ENCODE results near the gene TRMT1.

The TRMT1 gene

GRCh38 chr19:13162724-13163608 lies 46.4 kb upstream of the TRMT1 start:
- Histone ChIP-seq H3K27me3 (ENCODE audit: insufficient read depth, insufficient read length) (no peaks in the 10 kb centered on the region), H3K36me3 (ENCODE audit: insufficient read depth, insufficient read length, low read length) (no peaks in the 10 kb centered on the region), H3K4me3 (ENCODE audit: insufficient read length, low read depth) (peak overlapping the region; percentile 57), H3K4me1 (ENCODE audit: insufficient read depth, insufficient read length) (peaks cover 17% of the 10 kb centered on the region), H3K9ac (ENCODE audit: insufficient read length, low read depth) (peak overlapping the region; percentile 97), H3K9me3 (ENCODE audit: insufficient read depth, low read length) (no peaks in the 10 kb centered on the region)
- peak; percentile 96 for DNase-seq (ENCODE audit: low read depth, low spot score)
- TF ChIP-seq ZNF274 (IDR thresholded peaks at IDR 0.05; ENCODE audit: low read depth, low read length) (no peak), YY1 (IDR thresholded peaks at IDR 0.05; ENCODE audit: insufficient read depth, insufficient read length) (no peak), SUZ12 (IDR thresholded peaks at IDR 0.05; ENCODE audit: extremely low read depth, insufficient read depth, insufficient read length) (no peak)

GRCh38 chr19:13160557-13160956 lies 44.0 kb upstream of the TRMT1 start:
- Histone ChIP-seq H3K9me3 (ENCODE audit: insufficient read depth, low read length) (no peaks in the 10 kb centered on the region), H3K27me3 (ENCODE audit: insufficient read depth, insufficient read length) (no peaks in the 10 kb centered on the region), H3K36me3 (ENCODE audit: insufficient read depth, insufficient read length, low read length) (no peaks in the 10 kb centered on the region), H3K4me1 (ENCODE audit: insufficient read depth, insufficient read length) (peaks cover 12% of the 10 kb centered on the region), H3K4me3 (ENCODE audit: insufficient read length, low read depth) (no peak overlapping the region), H3K9ac (ENCODE audit: insufficient read length, low read depth) (no peak overlapping the region)
- DNase-seq (ENCODE audit: low read depth, low spot score), result no peak
- TF ChIP-seq ZNF274 (IDR thresholded peaks at IDR 0.05; ENCODE audit: low read depth, low read length) (no peak), SUZ12 (IDR thresholded peaks at IDR 0.05; ENCODE audit: extremely low read depth, insufficient read depth, insufficient read length) (no peak), YY1 (IDR thresholded peaks at IDR 0.05; ENCODE audit: insufficient read depth, insufficient read length) (no peak)

DNA sequence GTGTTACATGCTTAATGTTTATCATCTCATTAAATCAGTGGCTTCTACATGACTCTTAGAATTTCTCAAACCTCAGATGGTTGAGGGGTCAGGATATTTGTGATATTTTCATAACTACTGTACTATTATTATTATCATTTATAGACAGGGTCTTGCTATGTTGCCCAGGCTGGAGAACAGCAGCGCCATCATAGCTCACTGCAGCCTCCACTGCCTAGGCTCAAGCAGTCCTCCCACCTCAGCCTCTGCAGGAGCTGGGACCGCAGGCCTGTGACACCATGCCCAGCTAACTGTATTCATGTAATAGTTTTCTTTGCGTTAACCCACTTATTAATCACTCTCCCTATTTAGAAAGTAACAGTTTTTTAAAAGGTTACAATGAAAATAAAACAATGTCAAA lies 43.2 kb upstream of the TRMT1 start:
- Histone ChIP-seq H3K27me3 (ENCODE audit: insufficient read depth, insufficient read length) (no peaks in the 10 kb centered on the region), H3K9me3 (ENCODE audit: insufficient read depth, low read length) (no peaks in the 10 kb centered on the region), H3K4me1 (ENCODE audit: insufficient read depth, insufficient read length) (peaks cover 7% of the 10 kb centered on the region), H3K9ac (ENCODE audit: insufficient read length, low read depth) (no peak overlapping the region), H3K36me3 (ENCODE audit: insufficient read depth, insufficient read length, low read length) (no peaks in the 10 kb centered on the region), H3K4me3 (ENCODE audit: insufficient read length, low read depth) (no peak overlapping the region)
- DNase-seq (ENCODE audit: low read depth, low spot score), result no peak
- TF ChIP-seq YY1 (IDR thresholded peaks at IDR 0.05; ENCODE audit: insufficient read depth, insufficient read length), result no peak
- TF ChIP-seq ZNF274 (IDR thresholded peaks at IDR 0.05; ENCODE audit: low read depth, low read length), result no peak
- TF ChIP-seq SUZ12 (IDR thresholded peaks at IDR 0.05; ENCODE audit: extremely low read depth, insufficient read depth, insufficient read length), result no peak

- no peak for TF ChIP-seq SUZ12 (IDR thresholded peaks at IDR 0.05; ENCODE audit: extremely low read depth, insufficient read depth, insufficient read length)
- no peak for TF ChIP-seq YY1 (IDR thresholded peaks at IDR 0.05; ENCODE audit: insufficient read depth, insufficient read length)
- no peak for TF ChIP-seq ZNF274 (IDR thresholded peaks at IDR 0.05; ENCODE audit: low read depth, low read length)
- Histone ChIP-seq H3K9me3 (ENCODE audit: insufficient read depth, low read length) (no peaks in the 10 kb centered on the region), H3K4me3 (ENCODE audit: insufficient read length, low read depth) (peak overlapping the region; percentile 98), H3K36me3 (ENCODE audit: insufficient read depth, insufficient read length, low read length) (peaks cover 16% of the 10 kb centered on the region), H3K9ac (ENCODE audit: insufficient read length, low read depth) (peak overlapping the region; percentile 100), H3K4me1 (ENCODE audit: insufficient read depth, insufficient read length) (peaks cover 4% of the 10 kb centered on the region), H3K27me3 (ENCODE audit: insufficient read depth, insufficient read length) (no peaks in the 10 kb centered on the region)
- peak; percentile 71 for DNase-seq (ENCODE audit: low read depth, low spot score)
Observed at GRCh38 chr19:13155472-13156359, 39.2 kb upstream of the TRMT1 start.

GRCh38 chr19:13154911-13155471 lies 38.5 kb upstream of the TRMT1 start:
- Histone ChIP-seq H3K9ac (ENCODE audit: insufficient read length, low read depth) (peak overlapping the region; percentile 100), H3K36me3 (ENCODE audit: insufficient read depth, insufficient read length, low read length) (peaks cover 16% of the 10 kb centered on the region), H3K9me3 (ENCODE audit: insufficient read depth, low read length) (no peaks in the 10 kb centered on the region), H3K4me1 (ENCODE audit: insufficient read depth, insufficient read length) (peaks cover 2% of the 10 kb centered on the region), H3K27me3 (ENCODE audit: insufficient read depth, insufficient read length) (no peaks in the 10 kb centered on the region), H3K4me3 (ENCODE audit: insufficient read length, low read depth) (peak overlapping the region; percentile 98)
- peak; percentile 64 for DNase-seq (ENCODE audit: low read depth, low spot score)
- no peak for TF ChIP-seq YY1 (IDR thresholded peaks at IDR 0.05; ENCODE audit: insufficient read depth, insufficient read length)
- no peak for TF ChIP-seq SUZ12 (IDR thresholded peaks at IDR 0.05; ENCODE audit: extremely low read depth, insufficient read depth, insufficient read length)
- TF ChIP-seq ZNF274 (IDR thresholded peaks at IDR 0.05; ENCODE audit: low read depth, low read length), result no peak

DNA sequence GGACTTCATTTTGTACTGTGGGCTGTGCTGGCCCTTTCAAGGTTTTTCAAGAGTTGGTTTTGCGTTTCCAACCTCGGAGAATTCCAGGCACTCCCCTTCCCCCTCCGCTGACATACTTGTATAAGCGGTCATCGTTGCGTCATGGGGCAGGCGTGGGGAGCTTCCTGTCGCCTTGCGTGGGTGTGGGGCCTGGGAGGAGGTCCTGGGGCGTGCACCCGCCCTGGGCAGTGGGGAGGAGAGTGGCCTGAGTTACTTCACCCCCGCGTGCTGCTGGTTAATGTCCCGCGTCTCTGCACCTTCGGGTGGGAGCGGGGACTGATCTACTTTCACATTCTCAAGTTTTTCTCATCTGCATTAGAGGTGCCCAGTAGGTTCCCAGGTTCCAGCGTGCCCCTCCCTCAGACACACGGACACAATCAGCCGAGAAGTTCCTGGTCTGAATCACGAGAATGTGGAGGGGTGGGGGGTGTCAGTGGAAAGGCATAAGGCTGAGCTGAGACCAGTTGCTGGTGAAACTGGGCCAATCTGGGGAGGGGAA lies 37.8 kb upstream of the TRMT1 start:
- H3K27me3 ChIP-seq (ENCODE audit: insufficient read depth, insufficient read length), result no peaks in the 10 kb centered on the region
- H3K9ac ChIP-seq (ENCODE audit: insufficient read length, low read depth), result peak overlapping the region; percentile 100
- H3K9me3 ChIP-seq (ENCODE audit: insufficient read depth, low read length), result no peaks in the 10 kb centered on the region
- peak overlapping the region; percentile 98 for H3K4me3 ChIP-seq (ENCODE audit: insufficient read length, low read depth)
- no peak for TF ChIP-seq SUZ12 (IDR thresholded peaks at IDR 0.05; ENCODE audit: extremely low read depth, insufficient read depth, insufficient read length)
- TF ChIP-seq ZNF274 (IDR thresholded peaks at IDR 0.05; ENCODE audit: low read depth, low read length), result no peak
- no peak for TF ChIP-seq YY1 (IDR thresholded peaks at IDR 0.05; ENCODE audit: insufficient read depth, insufficient read length)
- peaks cover 16% of the 10 kb centered on the region for H3K36me3 ChIP-seq (ENCODE audit: insufficient read depth, insufficient read length, low read length)
- DNase-seq (ENCODE audit: low read depth, low spot score), result no peak
- H3K4me1 ChIP-seq (ENCODE audit: insufficient read depth, insufficient read length), result peaks cover 5% of the 10 kb centered on the region
